NCI-H2107 treated with DMSO at 0.1 percent for 48 hours (cell line): ENCODE data around the gene SCRN1.
A peak's percentile ranks its signal among the peaks of the same experiment; 100 is the strongest.

ENCODE experiments used
- DNase-seq: peaks from one replicate; lab custom pipeline; 2025; ENCODE audit not compliant: unreplicated experiment; lab: John Stamatoyannopoulos, UW

The SCRN1 gene

DNA sequence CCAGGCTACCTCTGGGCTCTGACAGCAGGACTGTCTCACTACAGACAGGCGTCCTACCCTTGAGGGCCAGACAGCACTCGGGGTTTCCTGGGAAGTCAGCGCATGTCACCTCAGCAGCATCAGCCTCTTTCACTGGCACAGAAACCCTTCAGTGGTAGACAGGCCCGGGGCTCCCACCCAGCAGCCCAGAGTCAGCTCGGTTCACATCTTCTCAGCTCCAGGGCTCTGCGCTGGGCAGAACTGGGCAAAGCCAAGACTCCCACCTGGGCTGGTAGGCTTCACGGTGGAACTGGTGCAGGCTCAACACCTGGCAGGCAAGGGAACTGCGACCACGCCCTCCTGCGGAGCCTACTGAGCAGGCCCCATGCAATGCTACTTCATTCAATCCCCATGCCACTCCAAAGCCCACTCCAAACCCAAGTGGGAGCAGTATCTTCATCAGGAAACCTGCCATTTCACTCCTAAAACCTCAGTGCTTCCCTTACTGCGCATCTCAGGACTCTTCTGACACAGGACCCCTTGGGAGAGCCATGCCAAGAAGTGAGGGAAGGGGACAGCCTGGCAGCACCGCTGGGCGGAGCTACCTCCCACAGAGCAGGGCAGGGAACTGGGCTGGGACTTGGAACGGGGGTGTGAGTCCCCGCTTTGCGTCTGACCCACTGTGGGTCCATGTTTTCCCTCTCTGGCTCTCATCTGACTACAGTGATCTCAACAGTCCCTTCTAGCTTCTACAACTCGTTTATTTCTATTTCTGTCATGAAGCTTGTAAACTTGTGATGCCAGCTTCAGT, 60.4 kb downstream of the SCRN1 start:
- no peak for DNase-seq

DNA sequence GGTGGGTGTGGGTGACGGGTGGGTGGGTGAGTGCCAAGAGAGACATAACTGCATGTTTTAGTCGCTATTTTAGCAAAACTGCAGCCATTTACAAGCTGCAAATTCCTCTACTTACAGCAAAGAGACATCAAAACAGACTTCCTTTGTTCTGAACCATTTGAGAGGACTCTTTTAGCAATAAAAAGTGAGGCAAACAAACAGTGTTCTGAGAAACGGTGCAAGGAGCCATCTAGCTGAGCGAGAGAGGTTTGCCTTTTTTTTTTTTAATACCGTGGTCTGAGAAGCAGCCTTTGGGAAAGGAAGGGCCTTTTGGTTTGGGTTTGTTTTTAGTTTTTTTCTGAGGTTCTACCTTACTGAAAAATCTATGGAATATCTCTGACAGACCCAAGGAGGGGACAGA, 62.9 kb downstream of the SCRN1 start:
- DNase-seq: no peak

GRCh38 chr7:29926216-29926615, 63.4 kb downstream of the SCRN1 start:
- DNase-seq: no peak

- no peak for DNase-seq
Measured at GRCh38 chr7:29924684-29925083, 64.9 kb downstream of the SCRN1 start.

DNA sequence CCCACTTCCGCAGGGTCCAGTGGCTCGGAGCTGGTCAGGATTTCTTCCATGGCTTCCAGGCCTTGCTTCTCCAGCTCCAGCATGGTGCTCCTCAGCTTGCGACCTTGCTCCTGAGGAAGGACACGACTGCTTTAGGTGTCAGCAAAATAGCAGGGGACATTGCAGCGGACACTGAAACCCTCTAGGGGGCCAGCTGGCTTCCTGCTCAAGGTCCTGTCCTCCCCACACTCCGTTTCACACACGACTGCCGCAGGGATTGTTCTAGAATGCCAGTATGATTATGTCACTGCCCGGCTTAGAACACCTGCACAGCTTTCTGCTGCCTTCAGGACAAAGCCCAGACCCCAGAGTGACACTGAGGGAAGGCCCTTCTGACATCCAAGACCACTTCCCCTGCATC, 65.6 kb downstream of the SCRN1 start:
- DNase-seq: no peak

DNA sequence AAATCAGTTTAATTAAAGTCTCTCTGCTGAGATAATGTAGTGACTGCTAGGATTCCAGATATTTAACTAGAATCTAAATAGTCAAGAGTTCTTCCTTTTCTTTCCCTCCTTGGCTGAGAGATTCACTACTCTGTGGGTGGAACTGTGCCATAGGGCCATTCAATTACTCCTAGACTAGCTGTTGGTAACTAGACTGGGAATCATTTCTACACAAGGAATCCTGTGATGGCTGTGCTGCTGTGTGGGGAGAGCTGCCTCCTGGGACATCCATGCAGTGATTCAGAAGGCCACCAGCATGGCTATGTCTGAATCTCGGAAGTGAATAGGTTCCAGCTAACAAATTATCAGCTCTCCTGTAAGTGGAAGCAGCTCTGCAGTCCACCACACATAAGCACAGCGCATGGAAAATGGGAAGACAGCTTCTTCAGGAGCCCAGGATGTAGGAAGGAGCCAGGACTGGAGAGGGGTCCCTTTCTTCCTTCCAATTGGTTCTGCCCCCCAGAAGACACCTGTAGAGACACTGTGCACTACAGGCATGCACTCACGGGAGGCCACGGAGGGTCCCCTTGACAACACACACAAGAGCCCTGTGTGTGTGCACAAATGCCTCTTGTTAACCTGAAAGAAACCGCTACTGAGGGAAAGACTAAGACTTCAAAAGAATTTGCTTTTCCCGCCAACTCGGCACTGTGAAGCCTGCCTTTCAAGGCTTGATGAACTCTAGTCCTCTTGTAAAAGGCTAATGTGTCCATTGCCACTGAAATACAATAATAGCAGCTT, 66.5 kb downstream of the SCRN1 start:
- DNase-seq: no peak

- peak; percentile 44 for DNase-seq
Measured at GRCh38 chr7:29921404-29922010, 68.1 kb downstream of the SCRN1 start.

- DNase-seq: no peak
Measured at GRCh38 chr7:29920491-29920890, 69.1 kb downstream of the SCRN1 start.

- no peak for DNase-seq
Measured at GRCh38 chr7:29919790-29920189, 69.8 kb downstream of the SCRN1 start.

DNA sequence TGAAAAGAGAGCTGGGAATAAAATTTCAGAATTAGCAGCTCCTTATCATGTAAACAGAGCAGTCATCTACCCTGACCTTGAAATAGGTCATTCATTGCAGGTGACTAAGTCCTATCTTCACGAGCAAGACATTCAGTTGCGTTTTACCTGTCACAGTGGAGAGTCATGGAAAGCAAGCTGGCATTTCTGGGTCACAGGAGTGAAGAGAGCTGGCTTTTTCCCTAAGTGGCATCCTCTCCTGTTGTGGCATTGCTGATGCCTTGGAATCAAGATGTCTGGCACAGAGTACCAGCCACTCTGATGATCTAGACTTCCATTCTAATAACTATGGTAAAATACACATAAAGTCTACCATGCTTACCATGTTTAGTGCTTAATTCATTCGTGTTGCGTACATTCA, 70.8 kb downstream of the SCRN1 start:
- DNase-seq: no peak

DNA sequence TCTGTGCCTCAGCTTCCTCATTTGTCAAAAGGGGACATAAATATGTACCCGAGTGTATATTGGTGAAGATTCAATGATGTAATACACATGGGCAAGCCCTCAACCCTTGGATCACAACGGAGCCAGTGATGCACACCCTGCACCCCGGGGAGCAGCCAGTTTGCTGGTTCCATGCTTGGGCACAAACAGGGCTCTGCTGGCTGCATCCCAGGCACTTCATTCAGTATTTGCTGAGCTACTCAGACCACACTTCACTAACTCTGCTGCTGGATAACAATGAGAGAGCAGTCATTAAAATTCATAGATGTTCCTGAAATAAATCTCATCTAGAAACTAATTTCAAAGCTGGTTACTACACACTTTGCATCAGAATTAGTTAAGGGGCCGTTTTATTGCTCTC, 72.0 kb downstream of the SCRN1 start:
- DNase-seq: peak; percentile 59

- DNase-seq: peak; percentile 12
Measured at GRCh38 chr7:29915481-29916215, 74.0 kb downstream of the SCRN1 start.

DNA sequence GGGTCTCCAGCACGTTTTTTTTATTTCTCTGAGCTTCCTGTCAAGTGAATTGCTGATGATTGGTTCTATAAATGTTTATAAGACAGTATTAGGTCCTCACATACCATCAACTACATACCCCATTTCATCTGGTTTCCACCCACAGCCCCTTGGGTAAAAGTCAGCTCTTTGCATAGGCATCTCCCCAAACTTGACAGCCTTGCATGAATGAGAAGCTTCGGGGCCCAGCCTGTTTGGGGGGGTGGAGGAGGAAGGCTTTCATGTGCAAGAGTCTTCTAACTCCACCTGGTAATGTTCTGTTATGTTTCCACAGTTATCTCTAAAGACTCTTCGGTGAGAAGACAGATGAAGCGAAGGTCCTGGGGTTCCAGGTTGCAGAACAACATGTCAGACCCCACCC, 75.4 kb downstream of the SCRN1 start:
- DNase-seq: no peak

GRCh38 chr7:29906200-29907022, 83.2 kb downstream of the SCRN1 start:
- DNase-seq: no peak

GRCh38 chr7:29900745-29901144, 88.9 kb downstream of the SCRN1 start:
- DNase-seq: no peak

- DNase-seq: no peak
Measured at GRCh38 chr7:29898301-29898700, 91.3 kb downstream of the SCRN1 start.

- DNase-seq: no peak
Measured at GRCh38 chr7:29896685-29897411, 92.8 kb downstream of the SCRN1 start.

DNA sequence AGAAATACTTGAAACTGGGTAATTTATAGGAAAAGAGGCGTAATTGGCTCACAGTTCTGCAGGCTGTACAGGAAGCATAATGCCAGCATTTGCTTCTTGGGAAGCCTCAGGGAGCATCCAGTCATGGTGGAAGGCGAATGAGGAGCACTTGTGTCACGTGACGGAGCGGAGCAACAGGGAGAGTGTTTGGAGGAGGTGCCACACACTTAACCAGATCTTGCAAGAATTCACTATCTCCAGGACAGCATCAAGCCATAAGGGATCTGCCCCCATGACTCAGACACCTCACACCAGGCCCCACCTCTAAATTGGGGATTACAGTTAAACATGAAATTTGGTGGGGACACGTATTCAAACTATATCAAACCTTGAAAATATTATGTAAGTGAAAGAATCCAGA, 94.0 kb downstream of the SCRN1 start:
- no peak for DNase-seq

GRCh38 chr7:29894256-29894655, 95.3 kb downstream of the SCRN1 start:
- DNase-seq: no peak
